HG02798 (cell line): ENCODE data around the gene FALEC.
"Not testable (repeated sequence)": the region's sequence is repeated elsewhere in the genome, so short reads cannot be mapped to it uniquely, and the experiment has no call there.

ENCODE experiments used
- ATAC-seq: cut with Tn5 transposase; IDR thresholded peaks from one replicate; pipeline ENCODE4 v1.9.1; 2021; ENCODE audit warnings: mild to moderate bottlenecking; ENCODE audit not compliant: unreplicated experiment, poor library complexity

FALEC gene

DNA sequence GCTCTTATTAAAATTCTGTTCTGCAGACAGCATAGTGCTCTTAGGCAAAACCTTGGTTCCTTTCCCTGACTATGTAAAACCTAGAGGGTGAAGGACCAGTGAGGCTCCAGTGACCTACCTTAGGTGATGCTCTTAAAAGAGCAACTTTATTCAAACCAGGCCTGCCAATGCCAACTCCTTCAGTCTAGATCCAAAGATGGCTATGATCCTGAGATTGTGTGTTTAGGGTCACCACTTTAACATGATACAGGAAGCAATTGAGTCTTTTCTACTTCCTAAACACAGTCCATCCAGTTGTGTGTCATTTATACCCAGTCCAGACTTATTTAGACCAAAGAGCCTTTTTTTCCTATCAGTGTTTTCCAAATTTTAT lies 53.0 kb downstream of the FALEC start:
- ATAC-seq: no peak

DNA sequence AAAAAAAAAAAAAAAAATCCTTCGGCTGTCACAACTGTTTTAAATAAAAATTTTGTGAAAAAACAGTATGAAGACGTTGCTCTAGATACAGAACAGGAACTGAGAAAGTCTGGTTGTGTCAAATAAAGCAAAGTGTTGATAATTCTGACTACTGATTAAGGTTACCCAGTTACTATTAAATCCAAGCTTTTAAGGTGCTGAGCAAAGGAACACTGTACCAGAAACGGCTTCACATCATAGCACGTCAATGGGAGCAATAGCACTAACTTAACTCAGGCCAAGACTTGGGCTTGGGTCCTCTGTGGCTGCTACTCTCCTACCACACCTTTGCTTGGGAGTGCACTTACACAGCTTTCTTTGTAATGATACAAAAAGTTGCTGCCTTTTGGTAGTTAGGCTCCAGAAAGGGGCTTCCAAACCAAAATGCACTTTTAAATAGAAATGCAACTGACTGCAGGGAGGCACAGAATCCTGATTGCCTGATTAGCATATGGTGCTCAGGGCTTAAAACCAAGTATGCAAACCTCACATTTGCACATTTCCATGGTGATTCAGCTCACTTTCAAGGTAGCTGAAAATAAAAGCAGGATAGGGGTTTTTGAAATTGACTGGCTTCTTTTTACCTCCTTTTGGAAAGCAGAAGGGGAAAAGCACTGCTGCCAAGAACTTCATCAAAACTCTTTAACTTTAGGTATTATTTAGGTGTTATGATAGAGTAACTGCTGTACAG lies 57.5 kb downstream of the FALEC start:
- no peak for ATAC-seq

DNA sequence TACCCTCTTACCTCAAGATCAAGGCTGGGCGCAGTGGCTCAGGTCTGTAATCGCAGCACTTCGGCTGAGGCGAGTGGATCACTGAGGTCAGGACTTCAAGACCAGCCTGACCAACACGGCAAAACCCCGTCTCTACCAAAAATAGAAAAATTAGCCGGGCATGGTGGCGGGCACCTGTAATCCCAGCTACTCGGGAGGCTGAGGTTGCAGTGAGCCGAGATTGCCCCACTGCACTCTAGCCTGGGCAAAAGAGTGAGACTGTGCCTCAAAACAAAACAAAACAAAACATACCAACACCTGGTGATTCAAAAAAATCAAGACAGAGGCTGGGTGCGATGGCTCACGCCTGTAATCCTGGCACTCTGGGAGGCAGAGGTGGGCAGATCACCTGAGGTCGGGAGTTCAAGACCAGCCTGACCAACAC lies 58.1 kb downstream of the FALEC start:
- not testable (repeated sequence) for ATAC-seq

DNA sequence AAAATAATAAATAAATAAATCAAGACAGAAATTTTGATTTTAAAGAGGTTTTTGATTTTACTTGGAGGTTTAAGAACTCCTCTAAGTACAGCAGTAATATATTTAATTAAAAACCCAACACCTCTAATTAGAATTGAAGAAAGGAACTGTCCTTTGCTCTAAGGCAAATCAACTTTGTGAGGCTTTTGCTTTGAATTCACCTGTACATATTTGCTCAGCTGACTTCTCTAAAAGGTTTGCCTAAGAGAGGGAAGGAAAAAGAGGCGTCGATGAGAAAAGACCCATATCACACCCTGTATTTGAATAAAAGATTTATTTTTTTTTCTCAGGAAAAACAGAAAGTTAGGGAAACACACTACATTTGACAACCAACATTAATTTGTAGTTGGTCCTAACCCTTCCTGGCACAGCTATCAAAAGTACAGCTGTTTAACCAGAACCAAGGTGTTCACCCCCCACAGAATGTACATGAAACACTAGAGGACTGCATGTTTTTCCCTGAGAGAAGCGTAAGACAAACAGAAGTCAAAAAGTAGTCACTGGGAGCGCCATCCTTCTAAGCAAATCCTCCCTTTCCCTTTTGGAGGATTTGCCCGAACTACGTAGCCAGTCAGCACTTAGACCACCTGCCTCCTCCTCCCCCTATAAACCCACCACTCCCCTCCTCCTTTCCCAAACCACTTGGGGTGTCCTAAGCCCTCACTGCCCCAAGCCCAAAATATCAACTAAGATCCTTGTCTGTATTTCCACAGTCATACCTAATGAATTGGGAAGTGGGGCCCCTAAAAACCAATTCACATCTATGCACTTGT lies 58.9 kb downstream of the FALEC start:
- ATAC-seq: no peak

DNA sequence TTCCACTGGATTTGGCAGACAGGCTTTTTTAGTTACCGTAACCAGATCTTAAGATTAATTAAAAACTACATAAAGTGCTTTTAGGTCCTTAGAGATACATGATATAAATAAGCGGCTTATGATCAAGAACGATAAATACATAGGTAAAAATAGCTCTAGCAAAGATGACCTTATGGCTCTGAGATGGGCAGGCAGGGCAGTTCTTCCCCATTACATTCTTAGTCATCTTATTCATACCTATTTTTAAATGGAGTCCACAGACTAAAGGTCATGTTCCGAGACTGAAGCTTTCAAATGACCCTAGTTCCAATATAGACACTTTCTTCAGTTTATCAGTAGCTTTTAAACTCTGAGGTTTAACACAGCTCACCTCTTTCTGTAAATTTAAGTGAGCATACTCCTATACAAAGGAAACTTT lies 59.5 kb downstream of the FALEC start:
- ATAC-seq: no peak

DNA sequence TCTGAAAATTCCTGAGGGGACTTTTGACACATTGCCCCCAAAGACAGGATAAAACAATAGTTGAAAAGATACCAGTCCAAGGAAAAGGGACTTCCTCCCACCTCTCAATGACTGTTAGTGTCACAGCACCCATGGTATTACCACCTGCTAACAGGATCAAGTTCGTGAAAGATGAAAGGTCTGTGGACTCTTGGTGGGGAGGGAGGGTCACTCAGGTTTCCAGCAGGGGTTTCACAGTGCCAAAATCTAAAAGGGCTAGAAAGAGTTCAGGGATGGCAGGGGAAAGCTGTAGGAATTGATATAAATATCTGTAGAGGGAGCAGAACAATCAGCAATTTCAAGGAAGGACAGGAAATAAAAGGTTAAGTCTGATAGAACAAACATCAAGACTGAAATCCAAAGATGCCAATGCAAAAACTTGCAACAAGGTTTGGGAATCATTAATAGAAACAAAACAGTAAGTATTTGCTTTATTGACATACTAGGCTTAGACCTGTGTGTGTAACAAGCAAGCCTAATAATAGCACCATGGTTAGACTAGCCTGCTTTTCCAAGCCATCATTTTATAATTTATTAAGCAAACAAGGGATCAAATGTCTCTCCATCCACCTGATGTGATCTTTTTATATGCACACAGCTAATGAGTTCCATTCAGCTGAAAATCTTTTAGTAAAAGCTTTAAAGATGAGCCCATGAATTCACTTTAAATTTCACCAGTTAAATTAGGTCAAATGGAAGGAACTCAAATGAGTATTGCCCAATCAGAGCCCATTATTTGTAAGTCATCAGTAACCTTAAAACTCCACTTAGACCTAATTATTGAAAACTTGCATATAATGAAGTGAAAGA lies 60.2 kb downstream of the FALEC start:
- ATAC-seq: no peak

DNA sequence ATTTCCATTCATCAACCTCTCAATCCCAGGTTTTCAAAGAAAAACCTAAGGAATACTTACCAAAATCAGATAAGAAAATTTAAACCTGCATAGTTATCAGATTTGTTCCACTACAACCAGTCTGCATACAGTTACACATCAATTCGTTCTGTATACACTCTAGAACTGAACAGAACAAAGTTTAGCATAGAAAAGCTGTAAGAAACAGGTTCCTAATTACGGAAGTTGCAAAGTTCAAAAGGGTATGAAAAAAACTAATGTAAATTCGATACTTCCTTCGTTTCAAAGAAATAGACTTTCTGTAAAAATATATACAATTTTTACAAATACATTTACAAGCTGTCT lies 60.8 kb downstream of the FALEC start:
- ATAC-seq: no peak

DNA sequence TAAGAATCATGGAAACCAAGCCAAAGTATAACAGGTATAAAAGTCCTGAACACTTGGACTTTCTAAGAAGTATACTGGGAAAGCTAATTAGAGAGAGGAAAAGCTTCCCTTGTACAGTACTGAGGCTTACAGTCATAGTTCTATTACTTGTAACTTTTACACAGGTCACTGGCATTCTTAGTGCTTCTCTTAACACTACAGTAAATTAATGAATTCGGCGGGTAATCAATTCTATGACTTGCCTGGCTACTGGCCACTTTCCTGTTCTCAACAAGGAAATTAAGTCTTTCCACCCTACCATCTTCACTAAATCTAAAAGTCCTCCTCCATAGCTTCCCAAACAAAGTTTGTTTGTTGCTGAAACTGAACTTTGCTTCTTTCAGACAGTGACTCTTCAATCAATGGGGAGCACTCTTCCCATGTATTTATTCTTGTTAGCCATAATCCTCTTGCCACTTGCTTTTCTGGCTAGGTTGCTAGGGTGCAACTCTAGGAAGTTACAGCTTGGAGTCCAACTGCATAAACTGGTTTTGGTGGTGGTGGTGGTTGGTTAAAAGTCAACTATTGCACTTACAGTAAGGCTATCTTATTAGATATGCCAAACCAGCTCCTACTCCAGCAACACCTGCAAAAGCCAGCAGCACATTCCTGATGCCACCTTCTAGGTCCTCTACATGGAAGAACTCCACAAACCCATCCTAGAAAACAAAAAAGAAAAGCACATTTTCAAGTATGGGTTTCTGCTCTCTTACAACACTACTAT lies 61.4 kb downstream of the FALEC start:
- no peak for ATAC-seq

DNA sequence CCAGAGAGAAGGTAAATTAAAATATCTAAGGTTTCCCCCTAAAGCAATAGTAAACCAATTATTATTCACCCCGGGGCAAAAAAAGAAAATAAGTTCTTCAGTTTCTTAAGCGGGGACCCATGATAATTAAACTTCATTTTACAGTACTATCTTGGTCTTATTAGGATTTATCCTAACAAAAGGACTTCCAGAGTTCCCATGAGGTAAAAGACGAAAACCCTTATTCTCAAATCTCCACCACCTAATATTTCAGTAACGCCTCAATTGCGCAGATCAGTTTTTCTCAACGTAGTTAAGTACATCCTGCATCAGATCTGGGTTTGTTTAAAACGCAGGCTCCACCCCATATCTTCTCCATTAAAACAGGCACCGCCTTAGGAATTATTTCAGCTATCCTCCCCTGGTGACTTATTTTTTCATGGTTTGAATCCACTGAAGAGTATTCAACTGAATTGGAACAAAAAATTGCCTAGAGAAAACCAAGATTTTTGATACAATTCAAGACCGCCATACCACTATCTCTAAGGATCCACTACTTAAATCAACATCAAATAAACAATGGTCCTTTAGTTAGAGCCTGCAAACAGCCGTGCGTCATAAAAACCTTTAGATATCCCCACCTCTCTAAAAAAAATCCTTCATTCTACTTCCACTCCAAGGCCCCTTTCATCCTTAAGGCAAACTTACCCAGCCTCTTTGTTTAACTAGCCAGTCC lies 62.2 kb downstream of the FALEC start:
- no peak for ATAC-seq

DNA sequence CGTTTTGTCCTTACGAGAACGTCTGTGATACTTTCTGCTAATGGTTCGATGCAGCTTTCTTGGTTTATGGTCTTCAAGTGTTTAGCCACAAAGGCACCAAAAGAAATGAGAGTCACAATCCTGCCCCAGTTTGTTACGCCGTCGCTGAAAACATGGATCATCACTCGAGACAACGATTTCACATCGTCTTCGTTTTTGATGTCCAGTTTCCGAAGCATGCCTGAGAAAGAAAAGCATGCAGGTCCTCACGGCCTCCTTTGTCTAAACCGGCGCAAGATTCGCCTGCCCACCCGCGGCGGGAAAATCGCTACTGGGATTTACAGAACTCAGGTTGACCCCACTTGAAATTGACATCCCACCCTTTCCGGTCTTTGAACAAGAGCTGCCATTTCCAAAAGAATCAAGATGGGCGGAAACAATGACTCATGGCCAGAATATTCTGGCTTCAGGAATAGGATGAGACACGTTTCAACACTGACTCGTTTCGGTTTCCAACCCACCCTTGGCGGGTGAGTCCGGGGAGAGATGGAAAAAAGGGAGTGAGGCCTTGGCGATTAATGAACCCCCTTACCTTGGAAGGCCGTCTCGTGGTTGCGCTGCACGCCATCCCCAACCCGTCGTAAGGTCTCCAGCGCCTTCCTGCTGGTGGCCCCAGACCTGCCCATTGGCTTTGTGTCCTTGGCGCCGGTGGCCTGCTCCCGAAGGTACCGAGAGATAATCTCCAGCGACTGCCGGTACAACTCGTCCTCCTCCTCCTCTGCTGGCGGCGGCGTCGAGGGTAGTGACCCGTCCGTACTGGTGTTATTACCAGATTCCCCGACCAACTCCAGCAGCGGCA lies 62.9 kb downstream of the FALEC start:
- ATAC-seq: no peak

DNA sequence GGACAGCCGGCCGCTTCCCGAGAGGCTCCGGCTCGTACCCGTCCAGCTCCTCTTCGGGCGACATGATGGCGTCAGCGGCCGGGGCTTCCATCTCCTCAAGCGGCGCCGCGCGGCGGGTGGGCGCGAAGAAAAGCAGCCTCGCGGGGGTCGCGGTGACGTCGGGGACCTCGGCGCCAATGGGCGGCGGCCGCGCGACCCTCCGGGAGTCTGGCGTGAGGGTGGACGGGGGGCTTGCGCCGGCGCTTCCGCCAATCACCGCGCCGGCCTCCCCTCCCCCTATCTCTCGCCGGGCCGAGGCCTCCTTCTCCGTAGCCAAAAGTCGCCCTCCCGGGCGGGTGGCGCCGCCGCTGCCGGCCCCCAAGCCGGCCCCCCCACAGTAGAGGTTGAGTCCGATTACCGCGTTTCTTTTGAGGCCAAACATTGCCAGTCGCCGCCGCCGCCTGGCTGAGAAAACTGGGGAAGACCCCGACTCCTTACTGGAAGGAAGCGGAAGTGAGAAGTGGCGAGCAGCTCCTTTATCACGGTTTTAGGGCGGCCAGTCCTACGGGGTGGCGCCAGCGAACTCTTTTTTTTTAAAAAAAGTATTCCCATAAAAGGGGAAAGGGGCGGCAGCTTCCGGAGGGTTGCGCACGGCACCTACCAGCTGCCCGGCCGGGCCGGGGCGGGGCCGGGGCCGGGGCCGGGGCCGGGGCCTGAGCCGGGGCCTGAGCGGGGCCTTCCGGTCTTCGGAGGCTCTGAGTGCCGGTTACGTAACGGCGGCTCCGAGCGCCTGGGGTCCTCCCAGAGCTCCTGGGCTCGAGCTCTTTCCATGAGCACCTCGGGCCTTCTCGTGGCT lies 63.8 kb downstream of the FALEC start, which contains the start of gene MCL1:
MCL1 (minus strand) TSS at position 501 of the 835 bp plus-strand sequence; CDS start at position 421, 80 bp downstream.
- peak; percentile 92 for ATAC-seq

DNA sequence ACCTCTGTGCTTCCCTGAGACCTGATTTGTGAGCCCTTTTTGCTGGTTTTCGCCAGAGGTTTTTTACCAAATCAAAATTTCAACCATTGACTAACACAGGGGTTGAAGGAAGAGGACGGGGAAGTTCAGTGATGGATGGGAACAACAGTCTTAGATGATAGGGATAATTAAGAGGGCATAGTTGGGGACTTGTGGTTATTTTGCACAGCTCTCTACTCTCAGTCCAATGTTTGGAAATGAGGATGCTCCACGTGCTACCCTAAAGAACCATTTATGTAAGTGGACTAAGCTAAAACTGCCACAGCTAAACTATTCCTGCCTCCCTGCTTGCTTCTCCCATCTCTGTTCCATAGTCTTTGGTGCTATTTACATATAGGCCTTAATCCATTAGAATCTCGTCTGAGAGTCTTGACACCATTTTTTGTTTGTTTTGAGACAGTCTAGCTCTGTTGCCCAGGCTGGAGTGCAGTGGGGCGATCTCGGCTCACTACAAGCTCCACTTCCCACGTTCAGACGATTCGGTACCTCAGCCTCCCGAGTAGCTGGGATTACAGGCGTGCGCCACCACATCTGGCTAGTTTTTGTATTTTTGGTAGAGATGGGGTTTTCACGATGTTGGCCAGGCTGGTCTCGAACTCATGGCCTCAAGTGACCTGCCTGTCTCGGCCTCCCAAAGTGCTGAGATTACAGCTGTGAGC lies 64.5 kb downstream of the FALEC start:
- peak; percentile 2 for ATAC-seq

DNA sequence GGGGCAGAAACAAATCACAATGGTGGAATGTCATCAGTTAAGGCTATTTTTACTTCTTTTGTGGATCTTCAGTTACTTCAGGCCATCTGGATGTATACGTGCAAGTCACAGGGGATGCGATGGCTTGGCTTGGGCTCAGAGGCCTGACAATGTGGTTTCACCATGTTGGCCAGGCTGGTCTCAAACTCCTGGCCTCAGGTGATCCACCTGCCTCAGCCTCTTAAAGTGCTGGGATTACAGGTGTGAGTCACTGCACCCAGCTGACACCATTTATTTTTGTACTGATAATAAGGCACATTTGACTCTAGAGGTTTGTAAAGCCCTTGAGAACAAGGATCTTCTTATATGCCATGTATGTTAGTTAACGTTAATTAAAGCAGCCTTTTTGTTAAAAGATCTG lies 65.4 kb downstream of the FALEC start:
- ATAC-seq: not testable (repeated sequence)

DNA sequence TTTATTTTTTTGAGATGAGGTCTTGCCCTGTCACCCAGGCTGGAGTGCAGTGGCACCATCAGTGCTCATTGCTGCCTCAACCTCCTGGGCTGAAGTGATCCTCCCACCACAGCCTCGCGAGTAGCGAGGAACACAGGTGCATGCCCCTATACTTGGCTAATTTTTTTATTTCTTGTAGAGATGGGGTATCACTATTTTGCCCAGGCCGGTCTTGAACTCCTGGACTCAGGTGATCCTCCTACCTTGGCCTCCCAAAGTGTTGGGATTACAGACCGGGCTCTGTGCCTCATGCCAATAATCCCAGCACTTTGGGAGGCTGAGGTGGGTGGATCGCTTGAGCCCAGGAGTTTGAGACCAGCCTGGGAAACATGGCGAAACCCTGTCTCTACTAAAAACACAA lies 65.9 kb downstream of the FALEC start:
- not testable (repeated sequence) for ATAC-seq

DNA sequence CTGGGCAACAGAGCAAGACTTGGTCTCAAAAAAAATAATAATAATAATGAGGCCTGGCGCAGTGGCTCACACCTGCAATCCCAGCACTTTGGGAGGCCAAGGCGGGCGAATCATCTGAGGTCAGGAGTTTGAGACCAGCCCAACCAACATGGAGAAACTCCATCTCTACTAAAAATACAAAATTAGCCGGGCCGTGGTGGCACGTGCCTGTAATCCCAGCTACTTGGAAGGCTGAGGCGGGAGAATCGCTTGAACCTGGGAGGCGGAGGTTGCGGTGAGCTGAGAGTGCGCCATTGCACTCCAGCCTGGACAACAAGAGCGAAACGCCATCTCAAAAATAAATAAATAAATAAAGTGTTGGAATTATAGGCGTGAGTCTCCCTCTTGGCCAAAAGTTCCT lies 66.4 kb downstream of the FALEC start:
- ATAC-seq: not testable (repeated sequence)

DNA sequence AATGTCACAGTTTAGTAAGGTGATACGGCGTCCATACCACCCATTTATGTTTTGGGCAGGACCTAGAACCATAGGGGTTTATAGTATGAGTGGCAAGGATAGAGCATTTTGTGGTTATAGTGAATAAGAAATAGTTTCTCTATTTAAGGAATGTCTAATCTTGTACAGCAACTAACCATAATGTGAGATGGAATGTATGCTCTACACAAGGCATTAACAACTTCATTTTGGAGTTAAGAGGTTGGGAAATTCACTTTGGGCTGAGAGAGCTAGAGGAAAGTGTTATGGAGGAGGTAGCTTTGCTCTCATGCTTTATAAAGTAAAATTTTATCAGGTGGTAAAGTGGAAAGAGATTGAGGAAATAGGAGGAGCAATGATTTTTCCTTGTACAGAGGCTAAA lies 66.8 kb downstream of the FALEC start:
- no peak for ATAC-seq
